GM18502 (cell line): Measurements from ENCODE around the gene GJA3.

Experiments
- ATAC-seq: cut with Tn5 transposase; IDR thresholded peaks from one replicate; pipeline ENCODE4 v1.9.1; 2021; ENCODE audit warnings: mild to moderate bottlenecking; ENCODE audit not compliant: unreplicated experiment, poor library complexity

The GJA3 gene

DNA sequence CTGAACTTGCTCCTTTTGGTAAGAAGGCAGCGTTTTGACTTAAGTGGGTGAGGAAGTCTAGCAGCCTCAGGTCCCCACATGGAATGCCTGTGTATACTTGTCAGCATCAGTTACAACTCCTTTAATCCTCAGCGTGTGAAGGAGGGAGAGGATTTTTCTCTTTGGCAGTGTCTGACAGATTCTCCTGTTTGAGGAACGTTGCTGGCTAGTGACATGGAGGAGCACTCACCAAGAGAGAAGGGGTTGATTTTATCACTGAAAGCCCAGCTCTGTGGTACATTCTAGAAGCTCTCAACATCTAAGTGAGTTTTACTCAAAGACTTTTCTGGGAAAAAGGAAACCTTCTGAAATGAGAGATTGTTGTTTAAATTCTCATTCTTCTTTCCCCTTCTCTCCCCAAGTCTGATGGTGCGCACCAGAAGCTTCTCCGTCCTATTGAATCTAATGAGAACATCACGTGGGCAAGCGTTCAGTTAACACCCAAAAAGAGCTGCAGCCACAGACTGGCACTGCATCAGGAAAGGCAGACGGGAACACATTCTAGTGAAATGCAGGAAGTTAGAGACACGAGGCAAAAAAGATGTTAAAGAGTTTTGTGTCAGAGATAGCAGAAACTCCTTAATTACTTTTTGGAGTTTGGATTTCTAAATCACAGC lies 58.2 kb downstream of the GJA3 start:
- no peak for ATAC-seq

DNA sequence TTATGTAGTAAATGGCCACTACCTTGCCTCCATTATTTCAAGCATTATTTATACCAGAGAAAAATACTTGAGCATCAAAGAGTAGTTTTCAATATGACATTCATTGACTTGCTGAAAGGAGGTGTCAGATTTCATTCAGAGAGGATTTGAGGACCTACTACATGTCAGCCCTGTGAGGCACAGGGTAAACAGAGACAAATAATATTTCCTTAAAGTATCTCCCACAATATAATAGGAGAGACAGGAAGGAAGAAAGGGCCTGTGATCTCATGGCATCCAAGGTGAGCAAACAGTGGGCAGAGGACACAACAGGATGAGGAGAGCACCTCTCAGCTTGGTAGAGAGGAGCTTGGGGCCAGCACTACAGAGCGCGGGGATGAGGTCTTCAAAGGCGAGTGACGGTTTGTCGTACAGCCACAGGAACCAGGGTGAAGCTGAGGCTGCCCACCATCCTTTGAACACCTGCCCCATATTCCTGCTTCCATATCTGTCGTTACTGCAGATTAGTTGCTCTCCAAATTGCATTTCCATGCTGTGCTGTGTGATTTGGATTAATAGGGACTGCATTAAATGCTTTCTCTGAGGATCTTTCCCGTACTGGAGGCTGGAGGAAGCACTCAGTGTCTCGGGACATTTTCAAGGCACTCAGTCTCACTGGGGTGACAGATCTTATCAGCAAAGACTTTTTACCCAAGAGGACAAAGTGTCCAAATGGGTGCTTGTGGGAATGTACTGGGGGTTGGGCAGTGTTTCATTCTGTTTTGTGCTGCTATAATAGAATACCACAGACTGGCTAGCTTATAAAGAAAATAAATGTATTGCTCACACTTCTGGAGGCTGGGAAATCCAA lies 59.2 kb downstream of the GJA3 start:
- no peak for ATAC-seq

DNA sequence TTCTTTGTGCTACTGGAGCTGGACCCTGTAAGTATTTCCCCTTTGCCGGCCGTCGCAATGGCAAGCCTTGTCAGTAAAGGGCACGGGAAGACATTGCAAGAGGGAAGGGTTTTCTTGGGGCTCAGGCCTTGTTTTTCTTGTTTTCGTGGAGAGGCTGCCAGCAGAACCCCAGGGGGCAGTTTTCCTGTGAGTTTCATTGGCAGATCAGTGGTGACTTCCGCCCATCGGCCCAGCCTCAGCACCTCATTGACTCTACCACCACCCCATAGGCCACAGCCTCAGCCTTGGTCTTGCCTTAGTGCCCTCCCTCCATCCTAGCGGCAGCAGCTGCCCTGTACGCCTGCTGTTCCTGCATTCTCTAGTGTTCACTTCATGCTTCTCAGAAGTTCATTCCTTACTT lies 61.5 kb downstream of the GJA3 start:
- ATAC-seq = no peak

DNA sequence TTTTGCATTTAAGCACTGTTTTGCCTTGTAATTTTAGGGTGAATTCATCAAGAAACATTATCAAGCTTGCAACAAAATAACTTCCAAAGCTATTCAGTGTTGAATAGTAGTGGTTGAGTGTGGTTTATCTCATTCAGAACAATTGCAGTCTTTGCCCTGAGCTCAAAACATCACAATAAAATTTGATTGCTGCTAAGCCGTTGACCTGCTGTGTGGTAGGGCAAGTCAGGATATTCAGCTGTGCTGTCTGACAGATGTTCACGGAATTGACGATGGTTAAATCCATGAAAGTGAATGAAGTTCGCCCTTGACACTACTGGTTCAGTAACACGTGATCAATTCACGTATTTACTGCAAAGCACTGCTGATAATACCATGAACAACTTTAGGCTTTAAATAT lies 66.9 kb downstream of the GJA3 start:
- no peak for ATAC-seq

DNA sequence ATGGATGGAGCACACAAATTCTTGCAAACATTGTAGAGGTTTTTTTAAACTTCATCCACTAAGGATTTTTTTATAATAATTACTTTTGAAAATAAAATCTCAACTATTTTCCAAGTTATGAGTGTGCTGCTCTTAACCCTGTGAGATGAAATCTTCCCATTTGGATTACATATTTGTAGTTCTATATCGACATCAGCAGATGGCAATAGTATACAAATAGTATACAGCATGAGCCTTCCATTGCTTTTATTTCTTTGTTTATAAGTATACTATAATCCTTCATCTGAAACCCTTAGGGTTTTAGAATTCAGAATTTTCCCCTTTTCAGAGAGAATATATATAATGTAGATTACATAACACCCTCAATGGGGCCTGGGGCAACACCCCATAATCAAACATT lies 70.5 kb downstream of the GJA3 start:
- no peak for ATAC-seq
